Small intestine (tissue), 4 donors: ENCODE data around the gene THAP12. TPM values are rescaled to one million over a fixed set of nuclear protein-coding genes. Genes with fewer than 3 reads are reported as not detected.

ENCODE experiments used
- polyA plus RNA-seq, 4 donors: library from polyadenylated mRNA; stranded (reverse) in 3 of 4; unstranded in 1 of 4; fragments of 200-250 nt in 3 of 4; fragments of 120-200 nt in 1 of 4; gene quantifications; one replicate each; pipeline versions ENCODE4 v1.2.1 to v1.2.3, GENCODE V29; 2013
- donor health status: healthy with polysubstance abuse.
- donor health status: Bipolar disorder and iron deficiency.
- donor health status: healthy.

The THAP12 gene
- polyA plus RNA-seq, 4 donors: 24.3 to 45.2 (median 28.9) TPM

Other genes starting within 250 kb of the THAP12 start
- gene WNT11, start 174.6 kb downstream of the THAP12 start, polyA plus RNA-seq: 1 to 10 TPM; 2.1 to 7.3 (median 3.9) TPM
- gene GVQW3, start 191 bp upstream of the THAP12 start, polyA plus RNA-seq: 1 to 10 TPM in 1 of 4 donors, under 1 TPM in 1, not detected in 2; 0.82 to 5.4 TPM
- gene EMSY, start 63.9 kb upstream of the THAP12 start, polyA plus RNA-seq: 10 to 100 TPM in 1 of 4 donors, 1 to 10 TPM in 3; 3.8 to 16.4 (median 6.1) TPM